K562 treated with DMSO at 1 percent for 4 hours (cell line): Measurements from ENCODE around the gene CSTF1. TPM values are rescaled to one million over a fixed set of nuclear protein-coding genes. Genes with fewer than 3 reads are reported as not detected.

Source experiments
- total RNA-seq: library from RNA; unstranded; fragments of 300-600 nt; gene quantifications from 2 replicates; pipeline ENCODE4 v1.2.3, GENCODE V29; 2022; ENCODE audit not compliant: insufficient read depth

CSTF1 gene
- total RNA-seq, result 10.7 and 15.7 TPM in 2 replicates

GRCh38 chr20:56392132-56392880, at the start of gene CSTF1, which contains the start of gene AURKA:
TSS of gene CSTF1 (plus strand) at chr20:56392645. CDS start at chr20:56395553, 2,908 bp downstream.
TSS of gene AURKA (minus strand) at chr20:56392215. CDS start at chr20:56388197, 4,018 bp downstream.

DNA sequence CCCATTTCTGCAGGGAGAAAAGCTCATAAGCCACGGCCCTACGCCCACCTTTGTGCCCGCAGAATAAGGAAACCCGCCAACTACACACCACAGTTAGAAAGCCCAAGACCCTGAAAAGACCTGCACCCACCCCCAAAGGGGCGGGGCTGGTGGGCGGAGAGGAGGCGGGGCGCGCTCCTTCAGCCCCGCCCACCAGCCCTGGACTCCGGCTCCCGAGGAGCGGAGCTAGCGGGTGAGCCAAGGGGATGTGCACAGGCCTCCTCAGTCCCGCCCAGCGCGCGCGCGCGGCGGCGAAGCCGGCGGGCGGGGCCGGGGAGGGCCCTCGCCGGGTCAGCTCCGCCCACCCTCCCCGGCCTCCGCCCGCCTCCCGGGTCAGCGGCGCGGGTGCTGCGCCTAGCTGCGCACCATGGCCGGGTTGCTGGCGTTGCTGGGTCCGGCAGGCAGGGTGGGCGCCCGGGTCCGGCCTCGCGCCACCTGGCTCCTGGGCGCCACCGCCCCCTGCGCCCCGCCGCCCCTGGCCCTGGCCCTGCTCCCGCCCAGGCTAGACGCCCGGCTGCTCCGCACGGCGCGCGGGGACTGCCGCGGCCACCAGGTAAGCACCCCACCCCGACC, 33.7 kb upstream of the CSTF1 start, which contains the start of gene FAM210B:
Gene FAM210B, plus strand, starts transcription at position 375 of the 612 bp plus-strand sequence. Its CDS starts 32 bp downstream, at position 407.

DNA sequence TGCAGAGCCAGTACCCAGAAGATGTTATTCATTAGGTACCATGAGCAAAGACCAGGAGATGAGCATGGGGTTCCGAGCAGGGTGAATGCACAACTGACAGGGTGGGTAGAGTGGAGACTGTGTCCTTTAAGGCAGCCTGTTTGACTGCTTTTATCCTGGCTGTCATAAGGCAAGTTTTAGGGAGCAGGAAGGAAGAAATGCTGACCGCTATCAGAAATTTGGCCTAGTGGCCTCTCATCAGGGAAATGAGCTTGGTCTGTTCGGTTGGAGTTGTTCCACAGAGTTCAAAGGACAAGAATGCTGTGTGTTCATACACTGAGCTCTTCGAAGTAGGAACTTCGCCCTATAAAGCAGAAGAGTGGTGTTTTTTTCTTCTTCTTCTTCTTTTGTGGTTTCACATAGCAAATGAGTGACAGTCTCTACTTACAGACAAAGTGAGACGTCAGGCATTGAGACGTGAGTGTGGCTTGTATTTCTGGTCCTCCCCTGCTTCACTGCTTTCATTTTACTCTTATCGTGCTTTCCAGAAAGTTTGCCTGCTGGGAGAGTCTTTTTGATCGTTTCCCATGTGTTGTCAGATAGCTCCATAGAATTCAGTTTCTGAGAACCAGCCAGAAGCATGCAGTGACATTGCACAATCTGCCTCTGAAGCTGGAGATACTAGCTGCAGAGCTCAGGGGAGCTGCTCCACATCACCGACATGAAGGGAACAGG, 19.5 kb downstream of the CSTF1 start, which contains the start of gene CASS4:
Gene CASS4, plus strand, starts transcription at position 502 of the 714 bp plus-strand sequence. Its CDS starts 199 bp downstream, at position 701.

Other genes with a start within 250 kb of the CSTF1 start
- not detected in 2 replicates for gene MC3R, start 143.9 kb upstream of the CSTF1 start, total RNA-seq
- gene FAM210B, start 33.7 kb upstream of the CSTF1 start, total RNA-seq, result 46.8 and 55.1 TPM in 2 replicates
- gene AURKA, start 430 bp upstream of the CSTF1 start, total RNA-seq, result 67.0 and 87.0 TPM in 2 replicates
- gene CASS4, start 19.6 kb downstream of the CSTF1 start, total RNA-seq, result 6.1 and 7.4 TPM in 2 replicates
- gene RTF2, start 76.0 kb downstream of the CSTF1 start, total RNA-seq, result 54.8 and 62.2 TPM in 2 replicates
- gene FAM209A, start 132.1 kb downstream of the CSTF1 start, total RNA-seq, result 2.0 TPM in 1 of 2 replicates, not detected in the other
- gene FAM209B, start 140.6 kb downstream of the CSTF1 start, total RNA-seq, result not detected in 2 replicates
- not detected in 2 replicates for gene TFAP2C, start 236.7 kb downstream of the CSTF1 start, total RNA-seq